Coronary artery (tissue), 2 donors: Measurements from ENCODE around the gene TBC1D5.

ENCODE experiments used
- DNase-seq: peaks from one replicate; pipeline ENCODE4 v3.0.0-alpha.2; 2017; ENCODE audit warnings: low spot score
- H3K27ac ChIP-seq, 2 donors: fragments of 200-600 bp; sonication (generic); one replicate each; pipeline ENCODE4 v1.5.1; 2016 to 2019
- H3K4me3 ChIP-seq: fragments of 200-600 bp; sonication (generic); 2 replicates; pipeline ENCODE4 v1.5.1; 2016; ENCODE audit warnings: mild to moderate bottlenecking, moderate library complexity
- CTCF ChIP-seq: fragments of 200-600 bp; sonication (generic); IDR thresholded peaks from one replicate; pipeline ENCODE4 v1.5.1; 2019; ENCODE audit warnings: antibody characterized with exemption

The TBC1D5 gene

GRCh38 chr3:17190353-17191078 lies 551.9 kb downstream of the TBC1D5 start:
- TF ChIP-seq CTCF, result no peak
- Histone ChIP-seq H3K27ac (no peak overlapping the region), H3K4me3 (no peak overlapping the region)
- DNase-seq, result no peak

GRCh38 chr3:17188378-17188777 lies 554.1 kb downstream of the TBC1D5 start:
- DNase-seq, result no peak
- Histone ChIP-seq H3K27ac (no peak overlapping the region), H3K4me3 (no peak overlapping the region)
- TF ChIP-seq CTCF, result no peak

- Histone ChIP-seq H3K27ac (no peak overlapping the region), H3K4me3 (no peak overlapping the region)
- TF ChIP-seq CTCF, result no peak
- no peak for DNase-seq
Measured at GRCh38 chr3:17187589-17188184, 554.7 kb downstream of the TBC1D5 start.

- DNase-seq, result no peak
- H3K27ac ChIP-seq, result no peak overlapping the region
- no peak for TF ChIP-seq CTCF
- H3K4me3 ChIP-seq, result no peak overlapping the region
Measured at GRCh38 chr3:17183951-17184550, 558.4 kb downstream of the TBC1D5 start.

GRCh38 chr3:17182166-17182565 lies 560.3 kb downstream of the TBC1D5 start:
- H3K27ac ChIP-seq, result peak overlapping the region in 1 of 2 donors; percentile 1
- TF ChIP-seq CTCF, result no peak
- no peak for DNase-seq

GRCh38 chr3:17181413-17181907 lies 561.0 kb downstream of the TBC1D5 start:
- TF ChIP-seq CTCF, result no peak
- Histone ChIP-seq H3K27ac (no peak overlapping the region), H3K4me3 (no peak overlapping the region)
- no peak for DNase-seq

More at GRCh38 chr3:17182166-17182565, 560.3 kb downstream of the TBC1D5 start:
- H3K4me3 ChIP-seq, result no peak overlapping the region
